A549 treated with AZD2906 at 1 μM for 4 hours (cell line): ENCODE measurements around the gene SHISA9. TPM values are rescaled to one million over a fixed set of nuclear protein-coding genes. Genes with fewer than 3 reads are reported as not detected.

Experiments
- total RNA-seq: library from RNA; stranded (reverse); fragments of 200-300 nt; extraction: Qiagen RNA extraction; gene quantifications from 5 replicates; pipeline ENCODE4 v1.2.3, GENCODE V29; 2022

The SHISA9 gene
- 0.02 to 0.14 TPM (median 0.06 TPM) in 5 replicates for total RNA-seq

GRCh38 chr16:12901597-12902461 is at the start of gene SHISA9:
SHISA9 (plus strand) TSS chr16:12901598.

Other genes with a start within 250 kb of the SHISA9 start
- 26.0 to 29.1 TPM (median 26.9 TPM) in 5 replicates for gene CPPED1, start 97.7 kb upstream of the SHISA9 start, total RNA-seq